Naive thymus-derived CD4-positive, alpha-beta T cell (primary cell): Measurements from ENCODE around the gene NOS2. TPM values are rescaled to one million over a fixed set of nuclear protein-coding genes. Genes with fewer than 3 reads are reported as not detected.
"Not testable (repeated sequence)": the region's sequence is repeated elsewhere in the genome, so short reads cannot be mapped to it uniquely, and the experiment has no call there.

Source experiments
- ATAC-seq: fragments of 150-1000 bp; cut with Tn5 transposase; 2 replicates; pipeline ENCODE4 v1.10.0; 2021; ENCODE audit warnings: mild to moderate bottlenecking, moderate library complexity
- CTCF ChIA-PET: fragments of 350-600 bp; sonication (Branson Sonifier 250); formaldehyde crosslinking; loops from one replicate; lab custom pipeline; 2021; ENCODE audit warnings: antibody characterized with exemption; lab: Charles Lee
- POLR2A ChIA-PET: fragments of 350-600 bp; sonication (Branson Sonifier 250); formaldehyde crosslinking; loops from one replicate; lab custom pipeline; 2021; ENCODE audit warnings: antibody characterized with exemption, inconsistent platforms; lab: Charles Lee
- DNase-seq, 9 donors: peaks; one replicate each; pipeline versions ENCODE4 v3.0.0 to v3.0.0-alpha.2; 2020 to 2022; ENCODE audit warnings: mixed read lengths in 1 of 9
- H3K27ac ChIP-seq: one replicate; pipeline ENCODE4 v1.7.0; 2013; ENCODE audit warnings: mild to moderate bottlenecking, low read depth, low read length, moderate library complexity
- H3K27me3 ChIP-seq, 2 donors: one replicate each; pipeline ENCODE4 v1.7.0; 2013; ENCODE audit warnings: low read length in 2 of 2, mild to moderate bottlenecking in 2 of 2, moderate library complexity in 2 of 2; ENCODE audit not compliant: control insufficient read depth in 2 of 2, insufficient read depth in 2 of 2
- H3K36me3 ChIP-seq, 3 experiments: 1 replicate in 2 of 3; 2 replicates in 1 of 3; pipeline ENCODE4 v1.7.0; 2013; ENCODE audit warnings: low read length in 3 of 3, mild to moderate bottlenecking in 3 of 3, moderate library complexity in 1 of 3; ENCODE audit not compliant: insufficient read depth in 3 of 3, control insufficient read depth in 2 of 3
- H3K4me1 ChIP-seq, 2 donors: one replicate each; pipeline ENCODE4 v1.7.0; 2013; ENCODE audit warnings: low read length in 2 of 2, mild to moderate bottlenecking in 2 of 2, moderate library complexity in 1 of 2; ENCODE audit not compliant: control insufficient read depth in 2 of 2, insufficient read depth in 2 of 2
- H3K4me3 ChIP-seq: 2 replicates; pipeline ENCODE4 v1.7.0; 2013; ENCODE audit warnings: mild to moderate bottlenecking, low read length
- H3K9me3 ChIP-seq, 3 experiments: 1 replicate in 2 of 3; 2 replicates in 1 of 3; pipeline ENCODE4 v1.7.0; 2013; ENCODE audit warnings: low read length in 3 of 3; ENCODE audit not compliant: control insufficient read depth in 2 of 3
- H3K27ac Mint-ChIP-seq, 9 donors: one replicate each; pipeline ENCODE4 v1.8.0; 2020 to 2022; ENCODE audit warnings: mixed read lengths in 9 of 9, mild to moderate bottlenecking in 8 of 9, moderate library complexity in 5 of 9, inconsistent platforms in 2 of 9
- H3K27me3 Mint-ChIP-seq, 5 donors: one replicate each; pipeline ENCODE4 v1.8.0; 2021 to 2022; ENCODE audit warnings: mixed read lengths in 5 of 5, mild to moderate bottlenecking in 1 of 5
- H3K36me3 Mint-ChIP-seq, 5 donors: one replicate each; pipeline ENCODE4 v1.8.0; 2020 to 2022; ENCODE audit warnings: mixed read lengths in 5 of 5, mild to moderate bottlenecking in 3 of 5, inconsistent platforms in 1 of 5
- H3K4me1 Mint-ChIP-seq, 7 donors: one replicate each; pipeline ENCODE4 v1.8.0; 2020 to 2022; ENCODE audit warnings: mixed read lengths in 7 of 7, mild to moderate bottlenecking in 3 of 7, inconsistent platforms in 1 of 7
- H3K4me3 Mint-ChIP-seq, 10 donors: one replicate each; pipeline ENCODE4 v1.8.0; 2020 to 2022; ENCODE audit warnings: mild to moderate bottlenecking in 10 of 10, mixed read lengths in 10 of 10, moderate library complexity in 6 of 10, inconsistent platforms in 2 of 10
- H3K9me3 Mint-ChIP-seq, 11 donors: one replicate each; pipeline ENCODE4 v1.8.0; 2020 to 2022; ENCODE audit warnings: mixed read lengths in 11 of 11, mild to moderate bottlenecking in 4 of 11, inconsistent platforms in 1 of 11, moderate library complexity in 1 of 11
- intact Hi-C, 2 donors: fragments of 100-400 bp; cut with micrococcal nuclease; formaldehyde crosslinking; loops; one replicate each; pipeline ENCODE4 v1.15.1; 2023
- polyA plus RNA-seq, 2 donors: library from polyadenylated mRNA; unstranded; fragments of 300-500 nt; fragmentation: Illumina TruSeq; gene quantifications; one replicate each; pipeline ENCODE4 v1.2.3, GENCODE V29; 2021
- total RNA-seq, 6 experiments: library from RNA in 5 of 6; stranded (reverse) in 5 of 6; gene quantifications; 1 replicate in 5 of 6; 2 replicates in 1 of 6; pipeline ENCODE4 v1.2.3 and lab custom pipeline; 2021 to 2026

The NOS2 gene
- total and polyA plus RNA-seq, 7 experiments from 2014 or later: 0.11 to 0.30 (median 0.16) TPM; not detected in 4

DNA sequence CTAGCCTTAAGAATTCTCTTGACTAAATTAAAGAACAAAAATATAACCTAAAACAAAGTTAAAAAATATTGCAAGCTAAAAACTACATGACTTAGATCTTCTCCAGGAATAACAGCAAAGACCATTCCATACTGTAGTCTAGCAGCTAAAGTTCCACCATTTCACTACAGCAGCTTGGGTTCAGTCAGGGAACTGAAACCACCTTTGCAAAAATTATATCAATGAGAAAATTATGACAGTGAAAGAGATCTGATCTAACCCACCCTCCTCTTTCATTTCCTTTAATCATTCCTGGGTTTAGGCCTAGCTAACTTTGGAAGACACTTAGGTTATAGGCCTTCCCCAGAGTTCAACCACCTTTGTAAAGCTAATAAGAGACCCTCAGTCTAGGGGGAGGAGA lies 36.3 kb upstream of the NOS2 start:
- Histone ChIP-seq H3K9me3 (no peaks in the 10 kb centered on the region), H3K4me3 (no peak overlapping the region), H3K27ac (no peak overlapping the region), H3K27me3 (no peaks in the 10 kb centered on the region), H3K36me3 (no peaks in the 10 kb centered on the region), H3K4me1 (no peaks in the 10 kb centered on the region)
- DNase-seq: no peak
- no peak overlapping the region for H3K27ac Mint-ChIP-seq
- no peak for ATAC-seq
- peaks cover 0 to 5% (median 3%) of the 10 kb centered on the region in 5 donors for H3K36me3 Mint-ChIP-seq
- peaks cover 0 to 8% (median 2%) of the 10 kb centered on the region in 11 donors for H3K9me3 Mint-ChIP-seq
- intact Hi-C loops: no loop called here
- H3K4me3 Mint-ChIP-seq: no peak overlapping the region
- peaks cover 0 to 5% (median 0%) of the 10 kb centered on the region in 7 donors for H3K4me1 Mint-ChIP-seq
- H3K27me3 Mint-ChIP-seq: no peaks in the 10 kb centered on the region
- ChIA-PET CTCF (interaction anchor here (0.8 kb wide), 1 partner anchor 32 kb away, joined by 3 read pairs; no protein-coding TSS in a partner anchor), POLR2A (interaction anchor here (0.7 kb wide), 1 partner anchor 12 kb away, joined by 3 read pairs; no protein-coding TSS in a partner anchor)

DNA sequence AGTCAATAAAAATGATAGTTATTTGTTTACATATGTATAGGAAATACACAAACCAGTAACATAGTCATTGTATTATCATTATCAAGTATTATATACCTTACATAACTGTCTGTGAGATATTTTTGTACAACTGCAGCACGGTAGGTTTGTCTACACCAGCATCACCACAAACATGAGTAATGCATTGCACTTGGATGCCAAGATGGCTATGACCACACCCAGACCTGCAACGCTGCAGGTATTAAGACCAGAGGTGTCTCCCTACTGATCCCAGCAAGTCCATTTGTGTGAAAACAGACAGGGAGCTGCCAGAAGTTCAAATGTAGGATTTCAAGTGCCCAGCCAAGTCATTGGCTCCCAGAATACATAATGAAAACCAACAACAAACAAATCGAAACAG lies 34.2 kb upstream of the NOS2 start:
- Mint-ChIP-seq H3K36me3 (peaks cover 0 to 4% (median 3%) of the 10 kb centered on the region in 5 donors), H3K4me3 (no peak overlapping the region), H3K9me3 (peaks cover 0 to 8% (median 2%) of the 10 kb centered on the region in 11 donors), H3K27ac (no peak overlapping the region), H3K27me3 (no peaks in the 10 kb centered on the region), H3K4me1 (peaks cover 0 to 3% (median 0%) of the 10 kb centered on the region in 7 donors)
- Histone ChIP-seq H3K4me1 (no peaks in the 10 kb centered on the region), H3K36me3 (no peaks in the 10 kb centered on the region), H3K9me3 (no peaks in the 10 kb centered on the region), H3K4me3 (no peak overlapping the region), H3K27me3 (no peaks in the 10 kb centered on the region), H3K27ac (no peak overlapping the region)
- intact Hi-C loops: no loop called here
- POLR2A ChIA-PET: no interaction called here
- DNase-seq (no peak), ATAC-seq (no peak)
- CTCF ChIA-PET: no interaction called here

DNA sequence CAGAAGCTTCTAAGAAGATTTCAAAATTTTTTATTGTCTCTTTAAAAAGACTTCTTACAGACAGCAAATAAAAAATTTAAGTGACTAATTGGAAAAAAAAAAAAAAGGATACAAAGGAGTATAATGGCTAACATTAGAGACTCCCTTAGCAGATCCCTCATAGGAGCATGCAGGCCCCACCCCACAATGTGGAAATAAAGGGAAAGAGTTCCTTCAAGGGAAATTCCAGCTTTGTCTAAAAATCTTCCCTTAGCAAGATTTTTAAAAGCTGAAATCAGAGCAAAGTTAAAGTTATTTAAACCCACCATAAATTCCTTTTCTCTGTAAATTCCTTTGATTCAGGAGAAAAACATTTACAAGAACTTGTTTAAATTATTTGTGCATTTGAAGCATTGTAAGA lies 32.5 kb upstream of the NOS2 start:
- Histone ChIP-seq H3K36me3 (no peaks in the 10 kb centered on the region), H3K27me3 (no peaks in the 10 kb centered on the region), H3K9me3 (no peaks in the 10 kb centered on the region), H3K4me1 (no peaks in the 10 kb centered on the region), H3K27ac (no peak overlapping the region), H3K4me3 (no peak overlapping the region)
- DNase-seq (no peak), ATAC-seq (no peak)
- ChIA-PET CTCF (no interaction called here), POLR2A (no interaction called here)
- intact Hi-C loops: no loop called here
- Mint-ChIP-seq H3K4me1 (peaks cover 0 to 3% (median 0%) of the 10 kb centered on the region in 7 donors), H3K36me3 (peaks cover 0 to 4% (median 3%) of the 10 kb centered on the region in 5 donors), H3K27me3 (peaks cover 0 to 8% (median 7%) of the 10 kb centered on the region in 5 donors), H3K27ac (no peak overlapping the region), H3K4me3 (no peak overlapping the region), H3K9me3 (peaks cover 0 to 8% (median 2%) of the 10 kb centered on the region in 11 donors)

DNA sequence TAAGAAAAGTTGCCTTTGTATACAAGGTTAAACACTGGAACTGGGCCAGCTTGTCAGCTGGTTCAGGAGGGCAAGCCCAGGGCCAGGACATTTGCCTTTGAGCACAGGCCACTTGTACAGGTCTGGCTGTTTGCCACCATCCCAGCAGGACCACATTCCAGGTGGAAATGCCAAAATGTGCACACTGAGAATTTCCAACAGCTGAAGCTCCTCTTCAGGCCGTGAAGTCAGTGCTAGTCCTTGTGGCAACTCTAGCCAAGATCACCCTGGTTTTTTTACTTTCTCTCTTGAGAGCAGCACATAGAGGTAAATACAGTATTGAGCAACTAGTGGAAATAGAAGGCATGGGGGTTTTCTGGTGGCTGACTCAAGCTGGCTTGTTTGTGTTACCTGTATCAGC lies 29.6 kb upstream of the NOS2 start:
- H3K9me3 ChIP-seq, DNase-seq, H3K36me3 Mint-ChIP-seq, POLR2A ChIA-PET, ATAC-seq, H3K9me3 Mint-ChIP-seq, H3K4me3 ChIP-seq, H3K4me1 ChIP-seq, CTCF ChIA-PET, H3K36me3 ChIP-seq, H3K27me3 ChIP-seq, H3K27ac Mint-ChIP-seq, H3K4me3 Mint-ChIP-seq, H3K4me1 Mint-ChIP-seq, H3K27ac ChIP-seq, intact Hi-C loops: not testable (repeated sequence)
- H3K27me3 Mint-ChIP-seq: peaks cover 6 to 16% (median 10%) of the 10 kb centered on the region in 5 donors

DNA sequence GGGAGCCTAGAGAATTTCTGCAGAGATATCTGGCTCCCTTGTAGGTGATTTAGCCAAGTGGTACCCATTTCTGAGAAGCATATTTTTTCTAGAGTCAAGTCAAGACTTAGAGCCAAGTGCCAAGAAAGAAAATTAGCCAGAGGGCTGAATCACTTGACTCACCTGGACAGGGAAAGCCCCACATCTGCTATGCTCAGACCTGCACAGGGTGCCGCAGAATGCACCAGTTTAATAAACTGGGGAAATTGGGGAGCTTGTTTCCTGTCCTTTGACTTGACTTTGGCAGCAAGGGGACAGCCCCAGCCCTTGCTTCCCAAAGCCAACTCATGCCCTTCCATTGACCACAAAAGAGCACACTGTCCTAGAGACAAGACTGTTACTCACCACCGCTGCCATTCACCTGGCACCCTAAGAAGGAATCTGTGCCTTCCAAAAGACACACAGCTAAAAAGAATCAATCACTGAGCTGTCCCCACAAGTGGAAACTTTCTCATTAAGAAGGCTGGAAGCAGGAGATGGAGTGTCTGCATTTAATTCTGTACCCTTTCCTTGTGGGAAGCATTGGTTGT lies 28.9 kb upstream of the NOS2 start:
- H3K36me3 ChIP-seq, CTCF ChIA-PET: not testable (repeated sequence)

DNA sequence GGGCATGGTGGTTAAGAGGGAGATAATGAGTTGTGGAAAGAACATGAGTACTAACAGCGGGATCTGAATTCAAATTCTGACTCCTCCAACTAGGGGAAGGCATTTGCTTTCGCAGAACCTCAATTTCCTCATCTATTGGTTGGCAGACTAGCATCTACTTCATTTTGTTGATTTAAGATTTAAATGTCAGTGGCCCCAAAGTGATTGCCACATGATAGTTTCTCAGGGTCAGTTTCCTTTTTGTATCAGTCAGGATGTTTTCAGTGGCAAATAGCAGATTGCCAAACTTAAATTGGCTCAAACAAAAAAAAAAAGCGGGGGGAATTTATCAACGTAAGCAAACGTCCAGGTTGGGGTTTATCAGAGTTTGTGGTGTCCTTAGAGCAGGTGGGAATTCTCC lies 25.1 kb upstream of the NOS2 start:
- intact Hi-C loops: no loop called here
- POLR2A ChIA-PET: no interaction called here
- no peaks in the 10 kb centered on the region for H3K36me3 ChIP-seq

More for the DNA sequence above, 28.9 kb upstream of the NOS2 start:
- H3K27ac ChIP-seq, ATAC-seq, POLR2A ChIA-PET, H3K4me1 Mint-ChIP-seq, H3K4me1 ChIP-seq, H3K36me3 Mint-ChIP-seq, DNase-seq, H3K9me3 ChIP-seq, H3K27me3 ChIP-seq, intact Hi-C loops, H3K4me3 ChIP-seq, H3K4me3 Mint-ChIP-seq, H3K9me3 Mint-ChIP-seq, H3K27ac Mint-ChIP-seq: not testable (repeated sequence)
- peaks cover 6 to 16% (median 10%) of the 10 kb centered on the region in 5 donors for H3K27me3 Mint-ChIP-seq

DNA sequence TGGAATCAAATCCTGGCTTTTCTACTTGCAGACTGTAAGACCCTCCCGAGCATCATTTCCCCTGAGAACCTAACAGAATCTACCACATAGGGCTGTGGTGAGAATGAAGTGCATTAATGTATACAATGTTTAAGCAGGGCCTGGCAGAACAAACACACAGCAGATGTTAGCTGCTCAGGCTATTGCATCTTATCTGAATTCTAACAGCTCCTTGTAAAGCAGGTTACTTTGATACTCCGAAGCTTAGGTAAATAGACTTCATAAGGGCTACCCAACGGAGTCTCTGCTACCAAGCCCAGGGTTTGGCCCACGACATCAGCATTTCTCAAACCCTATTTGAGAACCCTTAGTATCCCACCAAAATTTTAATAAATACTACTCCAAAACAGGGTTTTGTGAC lies 24.4 kb upstream of the NOS2 start:
- H3K27me3 ChIP-seq: no peaks in the 10 kb centered on the region
- intact Hi-C loops: no loop called here
- peaks cover 5 to 16% (median 9%) of the 10 kb centered on the region in 5 donors for H3K36me3 Mint-ChIP-seq
- H3K4me3 ChIP-seq: no peak overlapping the region
- ATAC-seq: no peak
- H3K4me3 Mint-ChIP-seq: no peak overlapping the region
- no peak overlapping the region for H3K27ac Mint-ChIP-seq
- peaks cover 6 to 16% (median 10%) of the 10 kb centered on the region in 5 donors for H3K27me3 Mint-ChIP-seq
- H3K4me1 Mint-ChIP-seq: no peaks in the 10 kb centered on the region
- ChIA-PET POLR2A (interaction anchor here (0.6 kb wide), 1 partner anchor 11 kb away, joined by 3 read pairs; no protein-coding TSS in a partner anchor), CTCF (no interaction called here)
- H3K4me1 ChIP-seq: no peaks in the 10 kb centered on the region
- no peaks in the 10 kb centered on the region for H3K36me3 ChIP-seq
- no peak overlapping the region for H3K27ac ChIP-seq
- peaks cover 7 to 34% (median 17%) of the 10 kb centered on the region in 11 donors for H3K9me3 Mint-ChIP-seq
- peaks cover 0 to 14% (median 0%) of the 10 kb centered on the region in 3 experiments for H3K9me3 ChIP-seq
- no peak for DNase-seq

More for the DNA sequence above, 25.1 kb upstream of the NOS2 start:
- CTCF ChIA-PET: no interaction called here
- Mint-ChIP-seq H3K27ac (no peak overlapping the region), H3K4me1 (no peaks in the 10 kb centered on the region), H3K36me3 (peaks cover 5 to 15% (median 9%) of the 10 kb centered on the region in 5 donors), H3K27me3 (peaks cover 6 to 16% (median 10%) of the 10 kb centered on the region in 5 donors), H3K9me3 (peaks cover 7 to 31% (median 17%) of the 10 kb centered on the region in 11 donors), H3K4me3 (no peak overlapping the region)
- ATAC-seq: no peak
- DNase-seq: no peak
- no peak overlapping the region for H3K27ac ChIP-seq
- peaks cover 0 to 14% (median 0%) of the 10 kb centered on the region in 3 experiments for H3K9me3 ChIP-seq
- H3K4me1 ChIP-seq: no peaks in the 10 kb centered on the region
- no peak overlapping the region for H3K4me3 ChIP-seq
- H3K27me3 ChIP-seq: no peaks in the 10 kb centered on the region
